CD14-positive monocyte (primary cell): Measurements from ENCODE around the gene PI4KB. TPM values are rescaled to one million over a fixed set of nuclear protein-coding genes. Genes with fewer than 3 reads are reported as not detected.

Source experiments
- DNase-seq, 3 donors: peaks; one replicate each; pipeline ENCODE4 v3.0.0-alpha.2; 2011 to 2022
- H2AFZ ChIP-seq: 2 replicates; pipeline ENCODE4 v1.6.0; 2012; ENCODE audit warnings: mild to moderate bottlenecking, low read depth, low read length, inconsistent platforms; ENCODE audit not compliant: insufficient read depth, poor library complexity, severe bottlenecking
- H3K27ac ChIP-seq, 2 donors: 1 replicate in 1 of 2; 2 replicates in 1 of 2; pipeline ENCODE4 v1.5.1; 2012 to 2013; ENCODE audit warnings: low read length in 2 of 2, control low read depth in 1 of 2, inconsistent platforms in 1 of 2, low read depth in 1 of 2, mild to moderate bottlenecking in 1 of 2
- H3K27me3 ChIP-seq, 2 donors: one replicate each; pipeline versions ENCODE4 v1.6.0 to v1.6.1; 2011 to 2013; ENCODE audit warnings: low read length in 2 of 2; ENCODE audit not compliant: control insufficient read depth in 2 of 2, insufficient read depth in 2 of 2
- H3K36me3 ChIP-seq, 2 donors: replicated peaks in 1 of 2; 1 replicate in 1 of 2; 2 replicates in 1 of 2; pipeline versions ENCODE4 v1.5.1 to v1.6.1; 2012 to 2013; ENCODE audit warnings: low read length in 2 of 2, control low read depth in 1 of 2, inconsistent platforms in 1 of 2, mild to moderate bottlenecking in 1 of 2; ENCODE audit not compliant: insufficient read depth in 2 of 2, control insufficient read depth in 1 of 2
- H3K4me1 ChIP-seq, 2 donors: 1 replicate in 1 of 2; 2 replicates in 1 of 2; pipeline versions ENCODE4 v1.5.1 to v1.6.1; 2012 to 2013; ENCODE audit warnings: low read length in 2 of 2, control low read depth in 1 of 2, inconsistent platforms in 1 of 2, mild to moderate bottlenecking in 1 of 2, moderate library complexity in 1 of 2; ENCODE audit not compliant: insufficient read depth in 2 of 2, control insufficient read depth in 1 of 2
- H3K4me2 ChIP-seq: replicated peaks from 2 replicates; pipeline ENCODE3; 2012; ENCODE audit warnings: low read length, moderate library complexity, mild to moderate bottlenecking; ENCODE audit not compliant: poor library complexity, severe bottlenecking; ENCODE audit errors: extremely low read depth
- H3K4me3 ChIP-seq, 3 experiments: fragments of 200-600 bp in 1 of 3; sonication (generic) in 1 of 3; replicated peaks in 1 of 3; 1 replicate in 2 of 3; 2 replicates in 1 of 3; pipeline ENCODE4 v1.5.1; 2011 to 2013; ENCODE audit warnings: low read length in 3 of 3, mild to moderate bottlenecking in 3 of 3, control low read depth in 2 of 3, low read depth in 2 of 3, inconsistent platforms in 1 of 3, moderate library complexity in 1 of 3
- H3K79me2 ChIP-seq: 2 replicates; pipeline ENCODE4 v1.6.0; 2012; ENCODE audit warnings: mild to moderate bottlenecking, control low read depth, inconsistent platforms, low read length, moderate library complexity; ENCODE audit not compliant: insufficient read depth
- H3K9ac ChIP-seq: 2 replicates; pipeline ENCODE4 v1.6.0; 2017; ENCODE audit warnings: low read length, mild to moderate bottlenecking; ENCODE audit not compliant: insufficient read depth, poor library complexity, severe bottlenecking
- H3K9me3 ChIP-seq, 2 donors: replicated peaks in 1 of 2; 1 replicate in 1 of 2; 2 replicates in 1 of 2; pipeline versions ENCODE4 v1.5.1 to v1.6.1; 2012 to 2013; ENCODE audit warnings: low read length in 2 of 2, control low read depth in 1 of 2; ENCODE audit not compliant: control insufficient read depth in 1 of 2, insufficient read depth in 1 of 2
- H4K20me1 ChIP-seq: 2 replicates; pipeline ENCODE4 v1.6.0; 2012; ENCODE audit warnings: mild to moderate bottlenecking, low read length, control low read depth, moderate library complexity; ENCODE audit not compliant: insufficient read depth
- H3K27ac Mint-ChIP-seq, 7 donors: one replicate each; pipeline ENCODE4 v1.8.0; 2020; ENCODE audit warnings: mild to moderate bottlenecking in 7 of 7, mixed read lengths in 7 of 7, moderate library complexity in 6 of 7, inconsistent platforms in 2 of 7
- H3K27me3 Mint-ChIP-seq, 3 donors: one replicate each; pipeline ENCODE4 v1.8.0; 2021 to 2022; ENCODE audit warnings: low read depth in 3 of 3, mild to moderate bottlenecking in 3 of 3, mixed read lengths in 3 of 3, moderate library complexity in 3 of 3, inconsistent platforms in 1 of 3
- H3K36me3 Mint-ChIP-seq, 2 donors: one replicate each; pipeline ENCODE4 v1.8.0; 2020; ENCODE audit warnings: mixed read lengths in 2 of 2, inconsistent platforms in 1 of 2, mild to moderate bottlenecking in 1 of 2
- H3K4me1 Mint-ChIP-seq: one replicate; pipeline ENCODE4 v1.8.0; 2020; ENCODE audit warnings: mild to moderate bottlenecking, mixed read lengths
- H3K4me3 Mint-ChIP-seq, 2 donors: one replicate each; pipeline ENCODE4 v1.8.0; 2020; ENCODE audit warnings: mild to moderate bottlenecking in 2 of 2, mixed read lengths in 2 of 2, moderate library complexity in 1 of 2
- H3K9me3 Mint-ChIP-seq, 7 donors: one replicate each; pipeline ENCODE4 v1.8.0; 2020 to 2022; ENCODE audit warnings: mixed read lengths in 7 of 7, mild to moderate bottlenecking in 6 of 7, moderate library complexity in 6 of 7, inconsistent platforms in 2 of 7
- WGBS: methylation state at CpG from one replicate; pipeline ENCODE4 v1.1.5; 2013; ENCODE audit warnings: missing lambda C conversion rate; ENCODE audit not compliant: insufficient coverage; 5-methylcytosine and 5-hydroxymethylcytosine counted together
- intact Hi-C, 2 donors: fragments of 100-400 bp; cut with micrococcal nuclease; formaldehyde crosslinking; loops; one replicate each; pipeline versions ENCODE4 v1.15.0 to v1.15.1; 2023
- polyA plus RNA-seq, 3 donors: library from polyadenylated mRNA; depleted of rRNA in 1 of 3; unstranded in 2 of 3; stranded (reverse) in 1 of 3; fragments of 300-500 nt in 2 of 3; fragments of >200 nt in 1 of 3; fragmentation: Illumina TruSeq in 2 of 3; gene quantifications; 1 replicate in 2 of 3; 2 replicates in 1 of 3; pipeline ENCODE4 v1.2.3, GENCODE V29; 2012 to 2021
- TF ChIP-seq, protein P1 (sequence below): fragments of 200-600 bp; IDR thresholded peaks from one replicate; pipeline ENCODE4 v1.8.0; 2022; ENCODE audit warnings: antibody characterized with exemption, mild to moderate bottlenecking

Gene PI4KB
- polyA plus RNA-seq, 3 donors, result 37.8 to 148 (median 50.3) TPM

DNA sequence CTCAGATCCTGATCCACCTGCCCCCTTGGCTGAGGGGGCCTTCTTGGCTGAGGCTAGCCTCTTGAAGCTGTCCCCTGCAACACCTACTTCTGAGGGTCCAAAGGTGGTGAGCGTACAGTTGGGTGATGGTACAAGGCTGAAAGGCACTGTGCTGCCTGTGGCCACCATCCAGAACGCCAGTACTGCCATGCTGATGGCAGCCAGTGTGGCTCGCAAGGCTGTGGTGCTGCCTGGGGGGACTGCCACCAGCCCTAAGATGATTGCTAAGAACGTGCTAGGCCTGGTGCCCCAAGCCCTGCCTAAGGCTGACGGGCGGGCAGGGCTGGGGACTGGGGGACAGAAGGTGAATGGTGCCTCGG is 39.9 kb downstream of the PI4KB start:
- no peak overlapping the region for H3K4me2 ChIP-seq
- Mint-ChIP-seq H3K27me3 (peaks cover 0 to 1% (median 0%) of the 10 kb centered on the region in 3 donors), H3K27ac (peak overlapping the region in 2 of 7 donors; percentile 30 to 71), H3K36me3 (peaks cover 59 to 78% of the 10 kb centered on the region in 2 donors), H3K4me3 (no peak overlapping the region), H3K4me1 (peaks cover 29% of the 10 kb centered on the region), H3K9me3 (peaks cover 0 to 2% (median 0%) of the 10 kb centered on the region in 7 donors)
- TF ChIP-seq, protein P1, sequence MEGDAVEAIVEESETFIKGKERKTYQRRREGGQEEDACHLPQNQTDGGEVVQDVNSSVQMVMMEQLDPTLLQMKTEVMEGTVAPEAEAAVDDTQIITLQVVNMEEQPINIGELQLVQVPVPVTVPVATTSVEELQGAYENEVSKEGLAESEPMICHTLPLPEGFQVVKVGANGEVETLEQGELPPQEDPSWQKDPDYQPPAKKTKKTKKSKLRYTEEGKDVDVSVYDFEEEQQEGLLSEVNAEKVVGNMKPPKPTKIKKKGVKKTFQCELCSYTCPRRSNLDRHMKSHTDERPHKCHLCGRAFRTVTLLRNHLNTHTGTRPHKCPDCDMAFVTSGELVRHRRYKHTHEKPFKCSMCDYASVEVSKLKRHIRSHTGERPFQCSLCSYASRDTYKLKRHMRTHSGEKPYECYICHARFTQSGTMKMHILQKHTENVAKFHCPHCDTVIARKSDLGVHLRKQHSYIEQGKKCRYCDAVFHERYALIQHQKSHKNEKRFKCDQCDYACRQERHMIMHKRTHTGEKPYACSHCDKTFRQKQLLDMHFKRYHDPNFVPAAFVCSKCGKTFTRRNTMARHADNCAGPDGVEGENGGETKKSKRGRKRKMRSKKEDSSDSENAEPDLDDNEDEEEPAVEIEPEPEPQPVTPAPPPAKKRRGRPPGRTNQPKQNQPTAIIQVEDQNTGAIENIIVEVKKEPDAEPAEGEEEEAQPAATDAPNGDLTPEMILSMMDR, result no peak
- 95% methylated on average over 6 of the region's 7 CpGs for WGBS
- H3K79me2 ChIP-seq, result peaks cover 74% of the 10 kb centered on the region
- H3K27me3 ChIP-seq, result no peaks in the 10 kb centered on the region
- peak overlapping the region in 1 of 2 donors; percentile 4 for H3K27ac ChIP-seq
- H3K9me3 ChIP-seq, result no peaks in the 10 kb centered on the region
- peaks cover 69 to 75% of the 10 kb centered on the region in 2 donors for H3K36me3 ChIP-seq
- no peak overlapping the region for H3K9ac ChIP-seq
- no peak overlapping the region for H2AFZ ChIP-seq
- DNase-seq, result no peak
- peaks cover 24 to 35% of the 10 kb centered on the region in 2 donors for H3K4me1 ChIP-seq
- intact Hi-C loops, result loop anchor here in 1 of 2 donors (10.0 kb wide), 1 partner anchor 177 kb away; no protein-coding TSS in a partner anchor
- no peak overlapping the region for H3K4me3 ChIP-seq
- H4K20me1 ChIP-seq, result peaks cover 87% of the 10 kb centered on the region

DNA sequence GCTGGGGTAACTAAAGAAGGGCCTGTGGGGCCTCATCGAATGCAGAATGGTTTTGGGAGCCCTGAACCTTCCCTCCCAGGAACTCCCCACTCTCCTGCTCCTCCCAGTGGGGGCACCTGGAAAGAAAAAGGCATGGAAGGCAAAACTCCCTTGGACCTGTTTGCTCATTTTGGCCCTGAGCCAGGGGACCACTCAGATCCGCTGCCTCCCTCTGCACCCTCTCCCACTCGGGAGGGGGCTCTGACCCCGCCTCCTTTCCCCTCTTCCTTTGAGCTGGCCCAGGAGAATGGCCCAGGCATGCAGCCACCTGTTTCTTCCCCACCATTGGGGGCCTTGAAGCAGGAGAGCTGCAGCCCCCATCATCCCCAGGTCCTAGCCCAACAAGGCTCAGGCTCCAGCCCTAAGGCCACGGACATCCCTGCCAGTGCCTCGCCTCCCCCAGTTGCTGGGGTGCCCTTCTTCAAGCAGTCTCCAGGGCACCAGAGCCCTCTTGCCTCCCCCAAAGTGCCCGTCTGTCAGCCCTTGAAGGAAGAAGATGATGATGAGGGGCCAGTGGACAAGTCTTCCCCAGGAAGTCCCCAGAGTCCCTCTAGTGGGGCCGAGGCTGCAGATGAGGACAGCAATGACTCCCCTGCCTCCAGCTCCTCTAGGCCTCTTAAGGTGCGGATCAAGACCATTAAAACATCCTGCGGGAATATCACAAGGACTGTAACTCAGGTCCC is 40.4 kb downstream of the PI4KB start:
- peaks cover 24 to 35% of the 10 kb centered on the region in 2 donors for H3K4me1 ChIP-seq
- intact Hi-C loops, result loop anchor here in 1 of 2 donors (10.0 kb wide), 1 partner anchor 178 kb away; no protein-coding TSS in a partner anchor
- peak overlapping the region in 1 of 2 donors; percentile 45 for H3K27ac ChIP-seq
- peaks cover 82% of the 10 kb centered on the region for H4K20me1 ChIP-seq
- no peaks in the 10 kb centered on the region for H3K27me3 ChIP-seq
- H3K27me3 Mint-ChIP-seq, result peaks cover 0 to 1% (median 0%) of the 10 kb centered on the region in 3 donors
- peaks cover 76% of the 10 kb centered on the region for H3K79me2 ChIP-seq
- TF ChIP-seq, protein P1, result no peak
- peaks cover 0 to 2% (median 0%) of the 10 kb centered on the region in 7 donors for H3K9me3 Mint-ChIP-seq
- no peak overlapping the region for H3K4me3 Mint-ChIP-seq
- H3K4me2 ChIP-seq, result no peak overlapping the region
- DNase-seq, result no peak
- no peaks in the 10 kb centered on the region for H3K9me3 ChIP-seq
- peaks cover 64 to 70% of the 10 kb centered on the region in 2 donors for H3K36me3 ChIP-seq
- peaks cover 29% of the 10 kb centered on the region for H3K4me1 Mint-ChIP-seq
- WGBS, result 95% methylated on average over 6 of the region's 10 CpGs
- H3K27ac Mint-ChIP-seq, result peak overlapping the region in 2 of 7 donors; percentile 13 to 30
- peaks cover 54 to 73% of the 10 kb centered on the region in 2 donors for H3K36me3 Mint-ChIP-seq
- H3K9ac ChIP-seq, result no peak overlapping the region
- no peak overlapping the region for H2AFZ ChIP-seq
- no peak overlapping the region for H3K4me3 ChIP-seq
